Stimulated activated naive CD4-positive, alpha-beta T cell (primary cell): ENCODE measurements around the gene C3orf22.
"Not testable (repeated sequence)": the region's sequence is repeated elsewhere in the genome, so short reads cannot be mapped to it uniquely, and the experiment has no call there.

Experiments
- DNase-seq, 6 experiments: peaks; one replicate each; lab custom pipeline; 2025; lab: John Stamatoyannopoulos, UW

Gene C3orf22

GRCh38 chr3:126558336-126559071, at the start of gene C3orf22:
C3orf22 (minus strand) TSS chr3:126558932; CDS start chr3:126553390, 5,542 bp downstream.
- DNase-seq = no peak

GRCh38 chr3:126607214-126607908, 48.6 kb upstream of the C3orf22 start:
- DNase-seq = no peak

- no peak for DNase-seq
Observed at GRCh38 chr3:126606001-126606400, 47.3 kb upstream of the C3orf22 start.

- no peak for DNase-seq
Observed at GRCh38 chr3:126604691-126605090, 46.0 kb upstream of the C3orf22 start.

GRCh38 chr3:126599101-126599500, 40.4 kb upstream of the C3orf22 start:
- no peak for DNase-seq

GRCh38 chr3:126595479-126595878, 36.7 kb upstream of the C3orf22 start:
- DNase-seq = not testable (repeated sequence)

GRCh38 chr3:126591515-126591914, 32.8 kb upstream of the C3orf22 start:
- DNase-seq = not testable (repeated sequence)

GRCh38 chr3:126582311-126582710, 23.6 kb upstream of the C3orf22 start:
- DNase-seq = no peak

GRCh38 chr3:126581569-126581968, 22.8 kb upstream of the C3orf22 start:
- DNase-seq = no peak

- DNase-seq = no peak
Observed at GRCh38 chr3:126580746-126581145, 22.0 kb upstream of the C3orf22 start.

GRCh38 chr3:126578702-126579101, 20.0 kb upstream of the C3orf22 start:
- DNase-seq = no peak

- no peak for DNase-seq
Observed at GRCh38 chr3:126577261-126577660, 18.5 kb upstream of the C3orf22 start.

GRCh38 chr3:126573492-126574117, 14.9 kb upstream of the C3orf22 start:
- DNase-seq = no peak

- no peak for DNase-seq
Observed at GRCh38 chr3:126571078-126571477, 12.3 kb upstream of the C3orf22 start.

GRCh38 chr3:126570103-126570541, 11.4 kb upstream of the C3orf22 start:
- DNase-seq = no peak

GRCh38 chr3:126569390-126569975, 10.8 kb upstream of the C3orf22 start:
- no peak for DNase-seq

GRCh38 chr3:126568776-126569342, 10.1 kb upstream of the C3orf22 start:
- DNase-seq = no peak

- no peak for DNase-seq
Observed at GRCh38 chr3:126567696-126568438, 9.1 kb upstream of the C3orf22 start.

GRCh38 chr3:126562737-126563276, 4.1 kb upstream of the C3orf22 start:
- no peak for DNase-seq

GRCh38 chr3:126557761-126558160, 971 bp downstream of the C3orf22 start:
- no peak for DNase-seq

- no peak for DNase-seq
Observed at GRCh38 chr3:126557415-126557745, 1.4 kb downstream of the C3orf22 start.
